Ascending aorta (tissue), 2 donors: ENCODE measurements around the gene CEP55. TPM values are rescaled to one million over a fixed set of nuclear protein-coding genes. Genes with fewer than 3 reads are reported as not detected.

Source experiments
- DNase-seq, 2 donors: peaks; one replicate each; pipeline ENCODE4 v3.0.0-alpha.2; 2019; ENCODE audit warnings: low spot score in 2 of 2
- H3K27ac ChIP-seq, 2 donors: fragments of 200-600 bp; sonication (generic); one replicate each; pipeline ENCODE4 v1.5.1; 2016 to 2017; ENCODE audit warnings: mild to moderate bottlenecking in 1 of 2
- H3K27me3 ChIP-seq: fragments of 200-600 bp; sonication (generic); one replicate; pipeline ENCODE4 v1.5.1; 2017
- H3K36me3 ChIP-seq, 2 donors: fragments of 200-600 bp; sonication (generic); one replicate each; pipeline ENCODE4 v1.5.1; 2016
- H3K4me1 ChIP-seq, 2 donors: fragments of 200-600 bp; sonication (generic); one replicate each; pipeline ENCODE4 v1.5.1; 2016 to 2017; ENCODE audit warnings: mild to moderate bottlenecking in 1 of 2
- H3K4me3 ChIP-seq, 2 donors: fragments of 200-600 bp; sonication (generic); one replicate each; pipeline ENCODE4 v1.5.1; 2016 to 2017; ENCODE audit warnings: mild to moderate bottlenecking in 1 of 2
- H3K9me3 ChIP-seq, 2 donors: fragments of 200-600 bp; sonication (generic); one replicate each; pipeline ENCODE4 v1.5.1; 2016
- intact Hi-C: fragments of 100-400 bp; cut with DNase I; formaldehyde crosslinking; loops from one replicate; pipeline ENCODE4 v1.15.1; 2023
- total RNA-seq: library from RNA; depleted of rRNA; stranded (reverse); fragments of >200 nt; gene quantifications from one replicate; pipeline ENCODE4 v1.1.0, GENCODE V29; 2016
- TF ChIP-seq, protein P1 (sequence below), 3 experiments: fragments of 200-600 bp in 2 of 3; fragments of 450-650 bp in 1 of 3; sonication (generic) in 2 of 3; IDR thresholded peaks; one replicate each; pipeline ENCODE4 v1.5.1; 2016 to 2019; ENCODE audit warnings: antibody characterized with exemption in 3 of 3, mild to moderate bottlenecking in 1 of 3, moderate library complexity in 1 of 3

CEP55 gene
- total RNA-seq: not detected

DNA sequence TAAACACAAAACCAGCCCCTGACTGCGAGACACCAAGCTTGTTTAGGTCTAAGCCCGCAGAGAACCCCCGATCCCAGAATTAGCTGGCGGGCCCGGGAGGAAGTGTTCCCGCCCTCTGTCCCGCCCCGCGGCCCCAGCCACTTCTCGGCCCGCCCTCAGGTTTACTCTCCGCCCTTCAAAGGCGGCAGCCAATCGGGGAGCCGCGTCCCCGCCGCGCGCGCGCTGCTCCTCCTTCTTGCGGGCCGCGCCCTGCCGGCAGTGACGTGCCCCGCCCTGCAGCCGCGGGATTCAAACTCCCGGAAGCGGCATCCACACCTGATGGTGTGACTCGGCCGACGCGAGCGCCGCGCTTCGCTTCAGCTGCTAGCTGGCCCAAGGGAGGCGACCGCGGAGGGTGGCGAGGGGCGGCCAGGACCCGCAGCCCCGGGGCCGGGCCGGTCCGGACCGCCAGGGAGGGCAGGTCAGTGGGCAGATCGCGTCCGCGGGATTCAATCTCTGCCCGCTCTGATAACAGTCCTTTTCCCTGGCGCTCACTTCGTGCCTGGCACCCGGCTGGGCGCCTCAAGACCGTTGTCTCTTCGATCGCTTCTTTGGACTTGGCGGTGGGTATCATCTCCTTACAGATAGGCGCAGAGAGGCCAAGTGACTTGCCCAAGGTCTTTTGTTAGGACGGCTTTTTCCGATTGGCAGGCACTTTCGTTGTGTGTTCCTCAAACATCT, at the start of gene CEP55:
Gene CEP55, plus strand, starts transcription at position 291 of the 720 bp plus-strand sequence. CDS start 3,440 bp downstream, outside the sequence.
- intact Hi-C loops: loop anchor here (1.0 to 2.0 kb wide), 2 partner anchors 14 to 120 kb away; no protein-coding TSS in a partner anchor
- no peaks in the 10 kb centered on the region for H3K36me3 ChIP-seq

DNA sequence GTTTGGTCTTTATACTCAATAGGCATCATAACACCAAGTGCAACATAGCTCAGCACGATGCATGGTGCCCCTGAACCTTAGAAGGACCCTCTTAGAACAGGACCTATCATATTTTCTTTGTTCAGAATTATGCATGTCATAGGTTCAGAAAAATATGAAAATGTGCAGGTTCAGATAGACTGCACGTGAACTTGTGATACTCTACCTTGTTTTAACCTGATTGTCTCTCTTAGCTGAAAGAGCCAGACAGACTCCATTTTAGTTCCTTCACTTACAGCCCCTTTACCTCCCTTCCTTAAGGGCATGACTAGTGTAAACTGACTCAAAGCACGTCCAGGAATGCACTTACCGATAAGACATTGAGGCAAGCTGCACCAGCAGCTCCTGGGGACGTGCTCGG, 49.4 kb upstream of the CEP55 start:
- Histone ChIP-seq H3K36me3 (peaks cover 26 to 37% of the 10 kb centered on the region in 2 donors), H3K4me3 (no peak overlapping the region), H3K27me3 (no peaks in the 10 kb centered on the region), H3K27ac (peak overlapping the region in 1 of 2 donors; percentile 86), H3K4me1 (peaks cover 4 to 24% of the 10 kb centered on the region in 2 donors), H3K9me3 (no peaks in the 10 kb centered on the region)
- no peak for DNase-seq
- TF ChIP-seq, protein P1, sequence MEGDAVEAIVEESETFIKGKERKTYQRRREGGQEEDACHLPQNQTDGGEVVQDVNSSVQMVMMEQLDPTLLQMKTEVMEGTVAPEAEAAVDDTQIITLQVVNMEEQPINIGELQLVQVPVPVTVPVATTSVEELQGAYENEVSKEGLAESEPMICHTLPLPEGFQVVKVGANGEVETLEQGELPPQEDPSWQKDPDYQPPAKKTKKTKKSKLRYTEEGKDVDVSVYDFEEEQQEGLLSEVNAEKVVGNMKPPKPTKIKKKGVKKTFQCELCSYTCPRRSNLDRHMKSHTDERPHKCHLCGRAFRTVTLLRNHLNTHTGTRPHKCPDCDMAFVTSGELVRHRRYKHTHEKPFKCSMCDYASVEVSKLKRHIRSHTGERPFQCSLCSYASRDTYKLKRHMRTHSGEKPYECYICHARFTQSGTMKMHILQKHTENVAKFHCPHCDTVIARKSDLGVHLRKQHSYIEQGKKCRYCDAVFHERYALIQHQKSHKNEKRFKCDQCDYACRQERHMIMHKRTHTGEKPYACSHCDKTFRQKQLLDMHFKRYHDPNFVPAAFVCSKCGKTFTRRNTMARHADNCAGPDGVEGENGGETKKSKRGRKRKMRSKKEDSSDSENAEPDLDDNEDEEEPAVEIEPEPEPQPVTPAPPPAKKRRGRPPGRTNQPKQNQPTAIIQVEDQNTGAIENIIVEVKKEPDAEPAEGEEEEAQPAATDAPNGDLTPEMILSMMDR (IDR thresholded peaks at IDR 0.05): no peak
- intact Hi-C loops: no loop called here

More for the DNA sequence above, at the start of gene CEP55:
- peak within 1 kb of the TSS; percentile 72 to 86 for H3K4me3 ChIP-seq
- peak; percentile 74 to 96 for DNase-seq
- H3K27me3 ChIP-seq: no peaks in the 10 kb centered on the region
- peak within 1 kb of the TSS; percentile 60 to 62 for H3K27ac ChIP-seq
- TF ChIP-seq, protein P1 (IDR thresholded peaks at IDR 0.05): no peak
- H3K9me3 ChIP-seq: no peaks in the 10 kb centered on the region
- peaks cover 2 to 5% of the 10 kb centered on the region in 2 donors for H3K4me1 ChIP-seq

DNA sequence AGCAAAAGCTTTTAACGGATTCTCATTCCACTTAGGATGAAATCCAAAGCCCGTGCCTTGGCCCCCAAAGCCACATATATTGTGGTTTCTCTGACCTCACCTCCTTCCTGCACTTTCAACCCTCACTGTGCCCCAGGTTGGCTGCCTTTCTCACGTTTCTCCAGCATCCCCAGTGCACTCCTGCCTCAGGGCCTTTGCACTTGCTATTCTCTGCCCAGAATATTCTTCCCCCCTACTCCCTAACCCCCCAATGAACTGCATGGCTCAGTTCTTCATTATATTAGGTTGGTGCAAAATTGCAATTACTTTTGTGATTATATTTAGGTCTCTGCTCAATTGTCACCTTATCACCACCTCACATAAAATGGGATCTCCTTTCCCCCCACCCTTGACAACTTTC, 48.4 kb upstream of the CEP55 start:
- Histone ChIP-seq H3K27me3 (no peaks in the 10 kb centered on the region), H3K9me3 (no peaks in the 10 kb centered on the region), H3K27ac (peak overlapping the region in 1 of 2 donors; percentile 42), H3K36me3 (peaks cover 26 to 38% of the 10 kb centered on the region in 2 donors), H3K4me3 (no peak overlapping the region), H3K4me1 (peaks cover 4 to 16% of the 10 kb centered on the region in 2 donors)
- intact Hi-C loops: no loop called here
- no peak for DNase-seq
- TF ChIP-seq, protein P1 (IDR thresholded peaks at IDR 0.05): no peak

DNA sequence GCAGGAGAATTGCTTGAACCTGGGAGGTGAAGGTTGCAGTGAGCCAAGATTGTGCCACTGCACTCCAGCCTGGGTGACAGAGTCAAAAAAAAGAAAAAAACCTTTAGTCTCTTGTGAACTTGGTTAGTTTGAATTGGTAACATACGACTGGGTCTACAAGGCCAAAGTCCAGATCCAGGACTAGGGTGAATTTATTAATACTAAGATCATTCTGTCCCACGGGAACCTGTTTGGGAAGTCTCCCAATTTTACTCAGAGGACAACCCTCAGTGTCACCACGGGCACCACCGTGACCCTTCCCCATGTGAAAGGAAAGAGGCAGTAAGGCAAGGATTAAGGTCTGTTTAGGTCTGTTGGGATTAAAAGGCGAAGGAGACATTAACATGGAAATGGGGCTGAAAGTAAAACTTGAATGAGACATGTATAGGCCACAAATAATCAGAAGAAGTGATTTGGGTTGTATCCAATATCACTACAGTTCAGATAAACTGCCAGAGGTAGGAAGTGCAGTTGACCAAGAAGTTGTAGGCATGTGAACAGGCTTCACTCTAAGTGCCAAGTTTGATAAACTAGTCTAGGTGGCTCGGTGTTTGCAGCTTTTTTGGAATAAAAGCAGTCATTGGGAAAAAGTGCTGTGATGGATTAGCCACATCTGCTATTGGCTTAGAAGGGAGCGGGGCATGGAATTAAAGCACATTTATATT, 45.0 kb upstream of the CEP55 start:
- intact Hi-C loops: no loop called here
- H3K27ac ChIP-seq: no peak overlapping the region
- no peaks in the 10 kb centered on the region for H3K4me1 ChIP-seq

DNA sequence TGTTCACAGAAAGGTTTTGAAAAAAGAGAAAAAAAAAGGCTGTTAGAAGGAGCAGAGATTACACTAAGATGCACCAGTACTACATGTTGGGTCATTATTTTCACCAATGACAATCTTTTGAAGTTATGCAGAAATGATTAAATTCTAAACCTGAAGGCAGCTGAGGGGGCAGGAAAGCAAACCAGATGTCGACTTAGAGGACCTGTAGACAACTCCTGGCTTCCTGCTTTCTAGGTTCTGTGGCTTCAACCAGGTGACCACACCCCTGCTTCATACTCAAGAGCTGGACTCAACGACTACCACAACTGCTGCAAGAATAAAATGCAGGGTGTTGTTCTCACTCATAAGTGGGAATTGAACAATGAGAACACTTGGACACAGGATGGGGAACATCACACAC, 44.3 kb upstream of the CEP55 start:
- intact Hi-C loops: no loop called here
- Histone ChIP-seq H3K4me1 (peaks cover 0 to 2% of the 10 kb centered on the region in 2 donors), H3K27ac (no peak overlapping the region), H3K4me3 (no peak overlapping the region), H3K9me3 (no peaks in the 10 kb centered on the region), H3K36me3 (peaks cover 42 to 50% of the 10 kb centered on the region in 2 donors), H3K27me3 (no peaks in the 10 kb centered on the region)
- no peak for DNase-seq
- TF ChIP-seq, protein P1 (IDR thresholded peaks at IDR 0.05): no peak

More for the DNA sequence above, 45.0 kb upstream of the CEP55 start:
- no peaks in the 10 kb centered on the region for H3K9me3 ChIP-seq
- H3K4me3 ChIP-seq: no peak overlapping the region
- no peak for DNase-seq
- TF ChIP-seq, protein P1 (IDR thresholded peaks at IDR 0.05): no peak
- no peaks in the 10 kb centered on the region for H3K27me3 ChIP-seq
- H3K36me3 ChIP-seq: peaks cover 40 to 45% of the 10 kb centered on the region in 2 donors
